Left colon (tissue), 2 donors: ENCODE results near the gene ZNF414. TPM values are rescaled to one million over a fixed set of nuclear protein-coding genes. Genes with fewer than 3 reads are reported as not detected.

ENCODE experiments used
- ATAC-seq: fragments of 200-7000 bp; cut with Tn5 transposase; one replicate; pipeline ENCODE4 v1.9.1; 2020; ENCODE audit warnings: mild to moderate bottlenecking, moderate library complexity
- DNase-seq, 2 donors: peaks; one replicate each; pipeline ENCODE4 v3.0.0-alpha.2; 2020
- intact Hi-C, 2 donors: fragments of 100-400 bp; cut with DNase I in 1 of 2; cut with micrococcal nuclease in 1 of 2; formaldehyde crosslinking; loops; one replicate each; pipeline versions ENCODE4 v1.11.2 to v1.14.0; 2022; cut with DNase I, micrococcal nuclease
- total RNA-seq, 2 donors: library from RNA; stranded (reverse); fragmentation: NEBNext Ultra II Directional; extraction: Animal tissue kit (Norgen Biotek cat#: 25700); gene quantifications; one replicate each; pipeline ENCODE4 v1.2.1, GENCODE V29; 2021
- donor health status: DM: no; HTN: no; CAD: no.
- donor health status: DM: yes; HTN: yes; CAD: no.

Gene ZNF414
- total RNA-seq, 2 donors from 2014 or later: 22.1 to 22.4 TPM

- ATAC-seq: no peak
- intact Hi-C loops: no loop called here
Observed at GRCh38 chr19:8501516-8501915, 12.5 kb downstream of the ZNF414 start.

GRCh38 chr19:8500158-8500557, 13.8 kb downstream of the ZNF414 start:
- intact Hi-C loops: no loop called here
- DNase-seq: no peak
- no peak for ATAC-seq

More at GRCh38 chr19:8501516-8501915, 12.5 kb downstream of the ZNF414 start:
- no peak for DNase-seq

GRCh38 chr19:8499048-8499833, 14.7 kb downstream of the ZNF414 start:
- intact Hi-C loops: no loop called here
- no peak for DNase-seq
- no peak for ATAC-seq

GRCh38 chr19:8498295-8498694, 15.7 kb downstream of the ZNF414 start:
- ATAC-seq (no peak), DNase-seq (no peak)
- intact Hi-C loops: no loop called here

- no peak for ATAC-seq
- DNase-seq: no peak
- intact Hi-C loops: no loop called here
Observed at GRCh38 chr19:8494158-8494557, 19.8 kb downstream of the ZNF414 start.

GRCh38 chr19:8491574-8491973, 22.4 kb downstream of the ZNF414 start:
- intact Hi-C loops: no loop called here
- ATAC-seq: no peak

GRCh38 chr19:8490873-8491272, 23.1 kb downstream of the ZNF414 start:
- DNase-seq: no peak
- intact Hi-C loops: no loop called here
- no peak for ATAC-seq

More at GRCh38 chr19:8491574-8491973, 22.4 kb downstream of the ZNF414 start:
- DNase-seq: no peak

- no peak for DNase-seq
Observed at GRCh38 chr19:8490395-8490760, 23.6 kb downstream of the ZNF414 start.

GRCh38 chr19:8489561-8490394, 24.2 kb downstream of the ZNF414 start:
- DNase-seq (no peak), ATAC-seq (peak; percentile 9)
- intact Hi-C loops: no loop called here

More at GRCh38 chr19:8490395-8490760, 23.6 kb downstream of the ZNF414 start:
- ATAC-seq: no peak
- intact Hi-C loops: no loop called here

GRCh38 chr19:8488365-8488764, 25.6 kb downstream of the ZNF414 start:
- ATAC-seq: no peak
- DNase-seq: no peak
- intact Hi-C loops: no loop called here

GRCh38 chr19:8487137-8487851, 26.7 kb downstream of the ZNF414 start:
- intact Hi-C loops: no loop called here
- DNase-seq (no peak), ATAC-seq (no peak)

- intact Hi-C loops: no loop called here
- no peak for DNase-seq
- ATAC-seq: no peak
Observed at GRCh38 chr19:8486661-8487136, 27.3 kb downstream of the ZNF414 start.

GRCh38 chr19:8485561-8486371, 28.2 kb downstream of the ZNF414 start:
- ATAC-seq (no peak), DNase-seq (no peak)
- intact Hi-C loops: no loop called here

GRCh38 chr19:8484331-8484894, 29.6 kb downstream of the ZNF414 start:
- peak; percentile 57 for ATAC-seq
- intact Hi-C loops: no loop called here
- DNase-seq: peak; percentile 48 to 60

GRCh38 chr19:8483165-8483564, 30.8 kb downstream of the ZNF414 start:
- ATAC-seq: no peak
- intact Hi-C loops: no loop called here
- DNase-seq: no peak

GRCh38 chr19:8482696-8483095, 31.3 kb downstream of the ZNF414 start:
- intact Hi-C loops: no loop called here
- no peak for DNase-seq

GRCh38 chr19:8481616-8482015, 32.4 kb downstream of the ZNF414 start:
- no peak for ATAC-seq
- DNase-seq: no peak
- intact Hi-C loops: no loop called here

More at GRCh38 chr19:8482696-8483095, 31.3 kb downstream of the ZNF414 start:
- no peak for ATAC-seq

- DNase-seq (no peak), ATAC-seq (no peak)
- intact Hi-C loops: no loop called here
Observed at GRCh38 chr19:8481201-8481600, 32.8 kb downstream of the ZNF414 start.
